Activated CD8-positive, alpha-beta memory T cell treated with anti-CD3 and anti-CD28 coated beads for 24 hours (primary cell): ENCODE results near the gene HHIP.

ENCODE experiments used
- DNase-seq: peaks from one replicate; pipeline ENCODE4 v3.0.0-alpha.2; 2020

The HHIP gene, protein sequence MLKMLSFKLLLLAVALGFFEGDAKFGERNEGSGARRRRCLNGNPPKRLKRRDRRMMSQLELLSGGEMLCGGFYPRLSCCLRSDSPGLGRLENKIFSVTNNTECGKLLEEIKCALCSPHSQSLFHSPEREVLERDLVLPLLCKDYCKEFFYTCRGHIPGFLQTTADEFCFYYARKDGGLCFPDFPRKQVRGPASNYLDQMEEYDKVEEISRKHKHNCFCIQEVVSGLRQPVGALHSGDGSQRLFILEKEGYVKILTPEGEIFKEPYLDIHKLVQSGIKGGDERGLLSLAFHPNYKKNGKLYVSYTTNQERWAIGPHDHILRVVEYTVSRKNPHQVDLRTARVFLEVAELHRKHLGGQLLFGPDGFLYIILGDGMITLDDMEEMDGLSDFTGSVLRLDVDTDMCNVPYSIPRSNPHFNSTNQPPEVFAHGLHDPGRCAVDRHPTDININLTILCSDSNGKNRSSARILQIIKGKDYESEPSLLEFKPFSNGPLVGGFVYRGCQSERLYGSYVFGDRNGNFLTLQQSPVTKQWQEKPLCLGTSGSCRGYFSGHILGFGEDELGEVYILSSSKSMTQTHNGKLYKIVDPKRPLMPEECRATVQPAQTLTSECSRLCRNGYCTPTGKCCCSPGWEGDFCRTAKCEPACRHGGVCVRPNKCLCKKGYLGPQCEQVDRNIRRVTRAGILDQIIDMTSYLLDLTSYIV

DNA sequence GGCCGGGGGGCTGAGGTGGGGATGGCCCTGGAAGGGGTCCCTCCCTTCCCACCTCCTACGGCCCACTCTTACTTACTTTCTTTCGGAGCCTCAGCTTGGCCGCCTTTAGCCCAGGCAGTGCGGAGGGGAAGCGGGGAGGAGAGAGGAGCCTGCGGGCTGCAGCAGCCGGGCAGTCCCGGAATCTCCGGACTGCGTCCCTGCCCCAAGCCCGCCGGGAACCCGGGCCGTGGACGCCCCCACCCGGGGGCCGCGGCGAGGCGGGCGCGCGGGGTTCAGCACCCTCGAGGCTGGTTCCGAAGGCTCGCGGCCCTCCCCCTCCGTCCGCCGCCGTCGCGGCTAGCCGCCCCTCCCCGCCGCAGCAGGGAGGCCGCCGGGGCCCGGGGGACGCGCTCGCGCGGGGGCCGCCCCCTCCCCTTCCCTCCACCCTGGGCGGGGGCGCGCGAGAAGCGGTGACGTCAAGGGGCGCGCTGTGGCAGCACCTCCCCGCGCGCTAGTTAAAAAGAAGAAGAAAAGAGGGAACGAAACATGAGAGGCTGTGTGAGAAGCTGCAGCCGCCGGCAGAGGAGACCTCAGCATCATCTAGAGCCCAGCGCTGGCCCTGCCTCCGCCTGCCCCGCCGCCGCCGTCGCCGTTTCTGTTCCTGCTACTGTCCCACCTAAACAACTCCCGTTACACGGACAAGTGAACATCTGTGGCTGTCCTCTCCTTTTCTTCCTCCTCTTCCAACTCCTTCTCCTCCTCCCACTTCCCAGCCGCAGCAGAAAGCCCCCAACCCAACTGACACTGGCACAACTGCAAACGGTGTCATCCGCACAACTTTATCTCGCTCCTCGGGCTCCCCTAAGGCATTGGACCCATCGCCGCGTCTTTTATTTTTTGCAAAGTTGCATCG lies at the start of gene HHIP:
Gene HHIP, plus strand, starts transcription at position 526 of the 892 bp plus-strand sequence. CDS start 520 bp downstream, outside the sequence.
- no peak for DNase-seq

DNA sequence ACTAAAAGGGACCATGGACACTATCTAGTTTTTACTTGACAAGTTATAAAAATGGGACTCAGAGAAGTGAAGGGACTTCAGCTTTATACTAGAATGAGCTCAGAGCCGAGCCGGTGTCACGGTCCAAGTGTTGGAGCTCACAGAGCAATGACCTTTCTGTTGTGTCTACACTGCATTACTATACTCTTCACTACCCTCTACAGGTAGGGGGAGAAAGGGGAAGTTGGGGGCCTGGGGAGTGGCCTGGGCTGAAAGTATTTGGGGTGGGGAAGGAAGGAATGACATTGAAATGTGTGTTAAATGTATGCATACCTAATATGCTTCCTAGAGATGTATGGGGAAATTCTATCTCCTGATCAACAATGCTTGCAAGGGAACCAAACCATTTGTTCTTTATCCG lies 48.8 kb upstream of the HHIP start:
- DNase-seq: no peak

- DNase-seq: no peak
These were observed 46.3 kb upstream of the HHIP start for GRCh38 chr4:144599621-144600020.

GRCh38 chr4:144611850-144612249 lies 34.1 kb upstream of the HHIP start:
- no peak for DNase-seq

GRCh38 chr4:144614850-144615585 lies 30.9 kb upstream of the HHIP start:
- DNase-seq: no peak

GRCh38 chr4:144621681-144622080 lies 24.3 kb upstream of the HHIP start:
- no peak for DNase-seq

DNA sequence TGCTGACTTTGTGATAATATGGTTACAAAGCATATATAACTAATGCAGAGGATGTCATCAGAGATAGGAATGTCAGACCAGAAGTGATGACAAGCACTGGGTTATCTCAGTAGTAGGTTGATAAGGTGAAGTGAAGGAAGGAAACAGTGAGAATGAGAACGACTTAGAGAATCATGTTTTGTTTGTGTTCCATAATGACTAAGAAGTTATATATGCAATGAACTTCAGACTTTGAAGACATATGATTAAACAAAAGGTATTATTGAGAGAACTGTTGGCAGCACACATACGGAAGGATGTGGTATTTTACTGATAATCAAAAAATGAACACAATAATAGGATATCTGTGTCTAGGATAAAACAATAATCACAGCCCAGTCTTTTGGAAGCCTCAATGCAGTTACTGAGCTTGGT lies 18.3 kb upstream of the HHIP start:
- no peak for DNase-seq

DNA sequence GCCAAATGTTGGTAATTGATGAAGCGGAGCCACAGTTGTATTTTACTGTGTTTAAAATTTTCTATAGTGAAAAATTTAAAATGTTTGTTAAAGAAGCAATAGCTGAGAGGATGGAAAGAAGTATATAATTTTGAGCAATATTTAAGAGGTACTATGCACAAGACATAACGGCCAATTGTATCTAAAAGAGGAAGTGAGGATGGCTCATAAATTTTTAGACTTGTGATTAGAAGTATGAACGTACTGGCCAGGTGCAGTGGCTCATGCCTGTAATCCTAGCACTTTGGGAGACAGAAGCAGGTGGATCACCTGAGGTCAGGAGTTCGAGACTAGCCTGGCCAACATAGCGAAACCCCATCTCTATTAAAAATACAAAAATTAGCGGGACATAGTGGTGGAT lies 12.7 kb upstream of the HHIP start:
- DNase-seq: no peak

- no peak for DNase-seq
These were observed 10.8 kb upstream of the HHIP start for GRCh38 chr4:144634978-144635747.

GRCh38 chr4:144644368-144645101 lies 1.4 kb upstream of the HHIP start:
- no peak for DNase-seq

GRCh38 chr4:144645102-144645630 lies 790 bp upstream of the HHIP start:
- no peak for DNase-seq

- DNase-seq: peak; percentile 58
These were observed 653 bp downstream of the HHIP start for GRCh38 chr4:144646523-144647094.

DNA sequence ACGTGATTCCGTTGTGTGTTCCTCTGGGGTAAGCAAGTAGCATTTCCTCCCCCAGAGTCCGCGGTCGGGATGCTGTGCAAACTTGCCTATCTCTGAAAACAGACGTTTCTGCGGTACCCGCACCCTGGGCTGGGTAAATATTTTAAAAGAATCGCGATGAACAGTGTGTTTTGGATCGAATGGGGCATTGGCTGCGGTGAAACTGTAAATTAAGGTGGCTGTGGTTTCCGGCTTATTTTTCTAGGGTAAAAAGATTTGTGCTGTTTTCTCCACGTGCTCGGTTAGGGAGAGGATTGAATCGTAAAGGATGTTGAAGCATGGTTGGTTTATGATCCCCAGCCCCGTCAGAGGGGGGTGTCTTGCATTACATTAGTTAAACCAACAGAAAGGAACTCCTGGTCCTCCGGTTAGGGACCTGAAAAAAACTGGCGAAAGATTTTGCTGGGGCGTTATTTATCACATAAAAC lies 1.2 kb downstream of the HHIP start:
- no peak for DNase-seq

- DNase-seq: no peak
These were observed 1.6 kb downstream of the HHIP start for GRCh38 chr4:144647590-144647989.

- no peak for DNase-seq
These were observed 2.1 kb downstream of the HHIP start for GRCh38 chr4:144648042-144648441.

DNA sequence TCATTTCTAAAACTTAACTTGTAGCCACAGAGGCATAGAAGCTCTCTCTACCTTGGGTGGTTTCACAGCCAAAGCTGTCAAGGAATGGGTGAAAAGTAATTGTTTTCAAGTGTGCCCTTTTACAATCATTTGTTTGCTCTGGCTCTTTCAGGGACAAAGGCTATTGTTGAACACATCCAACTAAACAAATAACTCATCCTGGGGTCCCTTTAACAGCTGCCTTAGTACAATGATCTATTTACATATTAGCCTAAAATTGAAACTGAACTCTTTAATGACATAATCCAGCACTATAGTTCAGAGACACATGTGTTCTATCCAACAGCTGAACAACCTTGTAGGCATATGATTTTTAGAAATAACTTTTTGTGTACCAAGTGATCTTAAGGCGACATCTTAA lies 3.7 kb downstream of the HHIP start:
- no peak for DNase-seq

DNA sequence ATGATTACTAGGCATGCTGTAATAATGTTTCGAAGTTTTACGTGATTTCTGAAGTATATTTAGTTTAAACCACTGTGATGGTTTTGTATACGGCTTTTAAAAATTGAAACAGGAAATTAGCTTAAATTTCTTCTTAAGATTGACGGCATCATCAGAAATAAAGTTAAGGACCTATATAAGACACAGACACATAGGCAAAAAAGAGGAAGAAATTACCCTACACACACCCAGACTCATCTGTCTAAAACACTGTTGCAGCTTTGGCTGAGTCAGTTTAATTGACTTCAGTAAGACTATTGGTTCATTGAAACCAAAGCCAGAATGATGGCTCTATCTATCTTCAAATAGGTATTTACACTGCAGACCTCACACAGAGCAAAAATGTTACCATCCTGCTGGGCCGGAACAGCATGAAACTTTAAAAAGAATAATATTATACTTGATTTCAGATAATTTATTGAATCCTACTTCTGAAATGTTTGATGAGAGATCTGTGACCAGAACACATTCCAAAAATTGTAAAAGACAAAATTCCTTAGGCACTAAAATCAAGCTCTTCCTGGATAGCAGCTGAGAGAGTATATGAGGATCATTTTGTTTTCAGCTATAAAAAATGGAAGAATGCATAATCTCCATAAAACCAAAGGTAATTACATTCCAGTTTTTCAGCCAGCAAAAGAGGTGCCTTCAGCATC lies 4.5 kb downstream of the HHIP start:
- no peak for DNase-seq

DNA sequence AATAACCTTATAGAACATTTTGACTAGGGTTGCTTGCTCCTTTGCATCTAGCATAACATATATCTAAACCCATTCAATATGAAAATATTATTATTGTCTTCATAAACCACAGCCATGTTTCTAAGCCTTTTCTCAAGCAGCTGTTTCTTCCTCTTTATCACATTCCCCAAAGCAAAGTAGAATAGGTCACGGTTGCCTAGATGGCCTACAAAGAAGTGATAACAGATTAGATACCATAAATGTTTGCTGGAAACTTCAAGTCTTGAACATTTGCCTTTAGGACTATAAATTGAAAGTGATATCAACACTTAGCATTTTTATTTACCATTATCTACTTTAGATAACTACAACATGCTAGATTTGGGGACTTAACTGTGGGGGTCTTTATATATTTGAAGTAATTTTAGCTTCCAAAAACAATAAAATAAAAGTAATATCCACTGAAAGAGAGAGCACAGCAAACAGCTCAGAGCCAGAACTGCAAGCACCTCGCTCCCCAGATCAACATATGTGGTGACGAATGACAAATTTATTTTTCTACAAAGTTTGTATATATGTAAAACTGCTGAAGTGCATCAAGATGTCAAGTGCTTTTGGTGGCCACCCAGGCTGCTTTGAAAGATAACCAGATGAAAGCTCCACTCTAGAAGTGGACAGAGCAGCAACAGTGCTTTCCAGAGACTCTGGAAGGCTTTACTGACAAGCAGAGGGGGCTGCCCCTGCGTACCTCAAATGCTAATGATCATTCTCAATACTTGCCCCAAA lies 8.0 kb downstream of the HHIP start:
- no peak for DNase-seq

DNA sequence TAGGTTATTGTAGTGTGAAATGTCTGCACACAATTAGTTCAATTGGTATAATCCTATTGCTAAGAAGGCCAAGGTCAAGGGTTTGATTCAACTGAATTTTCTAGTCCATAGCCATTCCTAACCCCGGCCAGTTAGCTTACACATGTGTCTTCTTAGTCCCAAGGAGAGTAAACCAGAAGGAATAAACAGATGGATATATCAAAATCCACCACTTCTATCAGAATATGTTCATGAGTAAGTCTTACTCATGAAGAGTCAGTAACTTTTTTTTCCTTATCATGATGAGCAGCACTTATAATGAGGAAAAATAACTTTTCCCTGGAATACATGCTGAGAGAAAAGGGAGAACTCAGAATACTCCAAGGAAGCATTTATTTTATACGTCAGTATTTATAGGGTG lies 9.5 kb downstream of the HHIP start:
- DNase-seq: no peak
